LNCAP (cell line): ENCODE results near the gene ATL1.

Experiments
- CTCF ChIP-seq: fragments of 450-650 bp; IDR thresholded peaks from 2 replicates; pipeline ENCODE4 v1.5.1; 2017; ENCODE audit warnings: mild to moderate bottlenecking

ATL1 gene

GRCh38 chr14:50677527-50678063, 117.7 kb downstream of the ATL1 start:
- TF ChIP-seq CTCF = no peak

- TF ChIP-seq CTCF = no peak
Observed at GRCh38 chr14:50678163-50678562, 118.2 kb downstream of the ATL1 start.

GRCh38 chr14:50679674-50680073, 119.7 kb downstream of the ATL1 start:
- no peak for TF ChIP-seq CTCF
